Measurements from ENCODE around the gene NCKAP5.

DNA sequence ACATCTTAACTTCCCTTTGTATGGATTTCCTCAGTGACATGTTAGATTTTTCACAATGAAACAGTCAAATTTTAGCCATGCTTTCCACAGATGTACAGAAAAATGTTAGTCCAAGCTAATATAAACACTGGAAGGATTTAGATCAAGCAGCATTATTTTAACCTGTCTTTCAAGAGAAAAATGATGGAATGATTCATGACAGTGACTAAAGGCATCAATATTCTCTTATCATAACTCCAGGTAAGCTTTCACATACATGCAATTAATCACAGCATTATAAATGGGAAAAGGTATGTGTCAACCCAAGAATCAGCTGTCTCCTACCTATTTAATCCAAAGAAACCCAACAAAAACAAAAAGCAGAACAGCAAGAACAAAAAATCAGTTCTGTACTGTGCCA, 92.7 kb downstream of the NCKAP5 start:
- no peak for TF ChIP-seq EZH2 (IDR thresholded peaks at IDR 0.05; ENCODE audit: insufficient read depth, poor library complexity, severe bottlenecking)
- no peak for TF ChIP-seq EZH2phosphoT487 (IDR thresholded peaks at IDR 0.05; ENCODE audit: insufficient read depth, low read depth)

Measured in GM23248 (cell line).